Stomach smooth muscle (tissue), 2 donors: Measurements from ENCODE around the gene HEG1.

ENCODE experiments used
- H3K27ac ChIP-seq: one replicate; pipeline ENCODE4 v1.7.0; 2013; ENCODE audit warnings: mild to moderate bottlenecking, low read length, inconsistent platforms
- H3K27me3 ChIP-seq, 2 donors: one replicate each; pipeline ENCODE4 v1.7.0; 2013; ENCODE audit warnings: low read length in 2 of 2; ENCODE audit not compliant: insufficient read depth in 2 of 2, control insufficient read depth in 1 of 2
- H3K36me3 ChIP-seq, 2 donors: one replicate each; pipeline ENCODE4 v1.7.0; 2013; ENCODE audit warnings: low read length in 2 of 2; ENCODE audit not compliant: control insufficient read depth in 2 of 2, insufficient read depth in 2 of 2
- H3K4me1 ChIP-seq: one replicate; pipeline ENCODE4 v1.7.0; 2013; ENCODE audit warnings: low read length; ENCODE audit not compliant: control insufficient read depth, insufficient read depth
- H3K4me3 ChIP-seq, 2 donors: one replicate each; pipeline ENCODE4 v1.7.0; 2013; ENCODE audit warnings: low read length in 2 of 2
- H3K9ac ChIP-seq, 2 donors: one replicate each; pipeline ENCODE4 v1.7.0; 2013; ENCODE audit warnings: low read length in 2 of 2, mild to moderate bottlenecking in 1 of 2
- H3K9me3 ChIP-seq, 2 donors: one replicate each; pipeline ENCODE4 v1.7.0; 2013; ENCODE audit warnings: low read length in 2 of 2; ENCODE audit not compliant: control insufficient read depth in 2 of 2
- donor health status: healthy.
- donor health status: Pancreatic carcinoma.

HEG1 gene

DNA sequence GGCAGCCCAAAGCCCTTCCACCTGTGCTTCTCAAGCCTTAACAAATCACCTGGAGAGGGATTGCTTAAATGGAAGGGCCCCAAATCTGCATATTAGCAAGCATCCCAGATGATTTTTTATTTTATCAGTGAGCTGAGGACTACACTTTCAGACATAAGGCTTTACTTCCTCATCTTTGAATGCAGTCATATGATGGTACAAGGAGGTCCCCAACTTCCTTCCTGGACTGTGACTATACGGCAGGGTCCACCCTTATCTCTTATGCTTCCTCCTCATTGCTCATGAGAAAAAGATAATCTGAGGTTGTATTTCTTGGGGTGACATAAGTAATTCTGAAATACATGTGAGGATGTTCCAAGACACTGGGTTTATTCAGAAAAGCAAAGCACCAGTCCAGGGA lies 13.7 kb upstream of the HEG1 start:
- no peaks in the 10 kb centered on the region for H3K27me3 ChIP-seq
- H3K9me3 ChIP-seq, result no peaks in the 10 kb centered on the region
- no peak overlapping the region for H3K9ac ChIP-seq
- H3K36me3 ChIP-seq, result no peaks in the 10 kb centered on the region
- no peak overlapping the region for H3K27ac ChIP-seq
- no peak overlapping the region for H3K4me3 ChIP-seq
- peaks cover 5% of the 10 kb centered on the region for H3K4me1 ChIP-seq

GRCh38 chr3:125068265-125068664 lies 12.5 kb upstream of the HEG1 start:
- Histone ChIP-seq H3K4me3 (no peak overlapping the region), H3K9ac (no peak overlapping the region), H3K36me3 (no peaks in the 10 kb centered on the region), H3K4me1 (peaks cover 8% of the 10 kb centered on the region), H3K27me3 (no peaks in the 10 kb centered on the region), H3K9me3 (no peaks in the 10 kb centered on the region), H3K27ac (no peak overlapping the region)

GRCh38 chr3:125067225-125067624 lies 11.4 kb upstream of the HEG1 start:
- Histone ChIP-seq H3K36me3 (no peaks in the 10 kb centered on the region), H3K27me3 (no peaks in the 10 kb centered on the region)

DNA sequence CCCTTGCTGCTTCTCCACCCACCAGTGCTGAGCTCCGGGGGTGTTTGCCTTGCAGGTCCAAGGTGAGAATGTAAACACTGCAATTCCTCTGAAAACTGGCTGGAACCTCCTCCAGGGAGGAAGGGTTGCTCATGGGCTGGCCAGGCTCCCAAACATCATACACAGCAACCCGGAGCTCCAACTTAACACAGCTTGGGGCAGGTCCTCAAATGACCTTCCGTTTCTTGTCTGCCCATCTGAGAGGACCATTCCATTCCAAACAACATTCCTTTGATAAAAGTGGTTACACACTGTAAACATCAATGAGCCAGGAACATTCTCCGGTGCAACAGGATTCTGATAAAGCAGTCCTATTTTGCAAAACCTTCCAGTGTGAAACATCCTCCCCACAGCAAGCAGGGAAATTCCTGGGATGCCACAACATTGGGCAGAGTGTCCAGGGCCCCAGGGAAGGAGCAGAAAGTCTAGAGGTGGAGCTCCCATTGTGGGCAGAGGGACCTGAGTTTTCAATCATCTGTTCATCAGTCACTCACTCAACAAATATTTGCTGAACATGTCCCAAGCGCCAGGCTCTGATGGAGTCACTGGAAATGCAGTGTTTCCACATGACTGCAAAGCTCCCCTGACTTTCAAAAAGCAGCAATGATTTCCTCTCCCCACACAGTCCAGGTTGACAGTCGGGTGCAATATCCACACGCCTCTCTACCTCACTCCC lies 7.3 kb upstream of the HEG1 start:
- H3K4me3 ChIP-seq, result peak overlapping the region in 1 of 2 donors; percentile 35
- H3K9ac ChIP-seq, result no peak overlapping the region
- no peaks in the 10 kb centered on the region for H3K9me3 ChIP-seq
- no peaks in the 10 kb centered on the region for H3K36me3 ChIP-seq
- H3K27me3 ChIP-seq, result no peaks in the 10 kb centered on the region
- H3K4me1 ChIP-seq, result peaks cover 42% of the 10 kb centered on the region
- peak overlapping the region; percentile 83 for H3K27ac ChIP-seq

More at GRCh38 chr3:125067225-125067624, 11.4 kb upstream of the HEG1 start:
- no peak overlapping the region for H3K9ac ChIP-seq
- H3K9me3 ChIP-seq, result no peaks in the 10 kb centered on the region
- peaks cover 17% of the 10 kb centered on the region for H3K4me1 ChIP-seq
- H3K4me3 ChIP-seq, result no peak overlapping the region
- H3K27ac ChIP-seq, result no peak overlapping the region

DNA sequence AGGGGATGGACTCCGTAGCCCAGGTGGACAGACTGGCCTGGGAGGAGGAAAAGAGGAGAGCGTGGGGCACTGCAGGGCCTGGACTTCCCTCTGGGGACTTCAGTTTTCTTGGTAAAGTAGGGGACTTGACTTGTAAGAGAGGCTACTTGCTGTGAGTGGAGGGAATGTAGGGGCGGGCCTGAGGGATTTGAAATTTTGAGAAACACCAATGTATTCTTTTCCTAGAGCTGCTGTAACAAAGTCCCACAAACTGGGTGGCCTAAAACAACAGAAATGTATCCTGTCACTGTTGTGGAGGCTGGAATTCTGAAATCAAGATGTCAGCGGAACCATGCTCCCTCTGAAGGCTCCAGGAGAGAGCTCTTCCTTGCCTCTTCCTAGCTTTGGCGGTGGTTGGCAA lies 5.8 kb upstream of the HEG1 start:
- H3K27ac ChIP-seq, result peak overlapping the region; percentile 83

DNA sequence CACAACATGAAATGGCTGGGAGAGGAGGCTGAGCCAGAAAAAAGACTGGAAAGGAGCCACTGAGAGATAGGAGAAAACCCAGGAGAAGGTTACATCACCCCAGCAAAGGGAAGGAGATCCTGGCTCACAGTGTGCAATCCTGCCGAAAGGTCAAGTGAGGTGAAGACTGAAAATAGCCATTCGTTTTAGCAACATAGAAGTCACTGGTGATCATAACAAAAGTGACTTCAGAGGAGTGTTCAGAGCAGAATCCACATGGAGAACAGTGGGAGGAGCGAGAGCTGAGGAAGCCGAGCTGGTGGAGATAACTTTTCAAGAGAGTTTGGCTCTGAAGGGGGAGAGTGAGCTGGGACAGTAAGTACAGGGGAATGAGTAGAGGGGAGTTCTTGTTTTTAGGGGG lies 5.4 kb upstream of the HEG1 start:
- Histone ChIP-seq H3K27ac (peak overlapping the region; percentile 83), H3K36me3 (no peaks in the 10 kb centered on the region), H3K9ac (peak overlapping the region in 1 of 2 donors; percentile 42), H3K27me3 (no peaks in the 10 kb centered on the region), H3K4me3 (peak overlapping the region in 1 of 2 donors; percentile 61), H3K4me1 (peaks cover 56% of the 10 kb centered on the region), H3K9me3 (no peaks in the 10 kb centered on the region)

More for the DNA sequence above, 5.8 kb upstream of the HEG1 start:
- Histone ChIP-seq H3K4me1 (peaks cover 51% of the 10 kb centered on the region), H3K27me3 (no peaks in the 10 kb centered on the region), H3K9me3 (no peaks in the 10 kb centered on the region), H3K4me3 (peak overlapping the region in 1 of 2 donors; percentile 61), H3K9ac (peak overlapping the region in 1 of 2 donors; percentile 42), H3K36me3 (no peaks in the 10 kb centered on the region)

- H3K4me1 ChIP-seq, result peaks cover 59% of the 10 kb centered on the region
- no peak overlapping the region for H3K4me3 ChIP-seq
- no peak overlapping the region for H3K9ac ChIP-seq
- no peaks in the 10 kb centered on the region for H3K27me3 ChIP-seq
- H3K9me3 ChIP-seq, result no peaks in the 10 kb centered on the region
- no peaks in the 10 kb centered on the region for H3K36me3 ChIP-seq
- H3K27ac ChIP-seq, result peak overlapping the region; percentile 53
Measured at GRCh38 chr3:125059488-125060245, 3.9 kb upstream of the HEG1 start.

DNA sequence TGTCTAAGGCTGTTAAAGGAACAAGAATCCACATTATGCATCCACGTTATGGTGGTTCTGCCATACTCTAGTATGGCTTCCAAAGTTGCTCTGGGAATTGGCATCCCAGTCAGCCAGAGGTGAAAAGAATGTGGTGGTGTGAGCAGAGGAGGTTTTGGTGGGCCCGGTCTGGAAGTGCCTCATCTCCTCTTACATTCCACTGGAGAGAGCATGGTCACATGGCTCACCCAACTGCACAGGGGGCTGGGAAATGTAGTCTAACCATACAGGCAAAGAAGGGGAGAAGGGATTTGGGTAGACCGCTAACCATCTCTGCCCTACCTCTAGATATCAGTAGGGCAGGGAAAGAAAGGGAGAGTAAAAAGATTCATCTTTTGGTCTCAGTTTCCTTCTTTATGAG lies 3.2 kb upstream of the HEG1 start:
- H3K27ac ChIP-seq, result peak overlapping the region; percentile 53

GRCh38 chr3:125058529-125058928 lies 2.7 kb upstream of the HEG1 start:
- no peaks in the 10 kb centered on the region for H3K9me3 ChIP-seq
- H3K27ac ChIP-seq, result peak overlapping the region; percentile 53
- peaks cover 60% of the 10 kb centered on the region for H3K4me1 ChIP-seq
- H3K36me3 ChIP-seq, result no peaks in the 10 kb centered on the region
- no peaks in the 10 kb centered on the region for H3K27me3 ChIP-seq
- H3K9ac ChIP-seq, result no peak overlapping the region
- no peak overlapping the region for H3K4me3 ChIP-seq

More for the DNA sequence above, 3.2 kb upstream of the HEG1 start:
- H3K27me3 ChIP-seq, result no peaks in the 10 kb centered on the region
- H3K36me3 ChIP-seq, result no peaks in the 10 kb centered on the region
- H3K4me1 ChIP-seq, result peaks cover 59% of the 10 kb centered on the region
- no peak overlapping the region for H3K4me3 ChIP-seq
- H3K9ac ChIP-seq, result no peak overlapping the region
- no peaks in the 10 kb centered on the region for H3K9me3 ChIP-seq

GRCh38 chr3:125057186-125057850 lies 1.5 kb upstream of the HEG1 start:
- no peaks in the 10 kb centered on the region for H3K36me3 ChIP-seq
- peaks cover 58% of the 10 kb centered on the region for H3K4me1 ChIP-seq
- H3K27ac ChIP-seq, result peak overlapping the region; percentile 92
- no peaks in the 10 kb centered on the region for H3K9me3 ChIP-seq
- no peak overlapping the region for H3K4me3 ChIP-seq
- peak overlapping the region in 1 of 2 donors; percentile 13 for H3K9ac ChIP-seq
- no peaks in the 10 kb centered on the region for H3K27me3 ChIP-seq
